ENCODE data around the gene SEMA3D.

GRCh38 chr7:84950836-84951235 lies 236.0 kb downstream of the SEMA3D start:
- no peak for TF ChIP-seq CTCF (conservative IDR thresholded peaks at IDR 0.05; ENCODE audit: low read depth, low read length)
- TF ChIP-seq EZH2 (IDR thresholded peaks at IDR 0.05; ENCODE audit: borderline replicate concordance, low read depth, low read length, poor library complexity, severe bottlenecking): no peak

Measured in A673 (cell line).